ENCODE data around the gene LYRM9. TPM values are rescaled to one million over a fixed set of nuclear protein-coding genes. Genes with fewer than 3 reads are reported as not detected.

Gene LYRM9
- total RNA-seq, 1 donor from 2014 or later = 2.9 TPM

DNA sequence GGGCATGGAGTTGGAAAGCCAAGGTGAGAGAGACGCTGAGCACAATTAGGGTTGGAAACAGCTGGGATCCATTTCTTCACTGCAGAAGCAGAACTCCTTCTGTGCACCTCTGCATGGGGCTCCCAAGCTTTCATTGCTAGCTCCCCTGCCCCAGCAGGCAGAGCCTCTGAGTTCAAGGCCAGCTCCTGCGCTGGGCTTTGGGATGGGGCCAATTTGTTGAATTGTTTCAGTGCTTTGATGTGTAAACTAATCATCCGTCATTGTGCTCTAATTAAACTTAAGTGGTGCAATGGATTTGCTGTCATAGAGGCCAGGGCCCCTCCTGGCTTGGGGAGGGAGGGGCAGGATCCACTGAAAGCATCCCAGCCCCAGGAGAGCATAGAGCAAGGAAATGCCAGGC, 13.5 kb upstream of the LYRM9 start:
- DNase-seq (ENCODE audit: low read depth) = no peak
- TF ChIP-seq, protein P1, sequence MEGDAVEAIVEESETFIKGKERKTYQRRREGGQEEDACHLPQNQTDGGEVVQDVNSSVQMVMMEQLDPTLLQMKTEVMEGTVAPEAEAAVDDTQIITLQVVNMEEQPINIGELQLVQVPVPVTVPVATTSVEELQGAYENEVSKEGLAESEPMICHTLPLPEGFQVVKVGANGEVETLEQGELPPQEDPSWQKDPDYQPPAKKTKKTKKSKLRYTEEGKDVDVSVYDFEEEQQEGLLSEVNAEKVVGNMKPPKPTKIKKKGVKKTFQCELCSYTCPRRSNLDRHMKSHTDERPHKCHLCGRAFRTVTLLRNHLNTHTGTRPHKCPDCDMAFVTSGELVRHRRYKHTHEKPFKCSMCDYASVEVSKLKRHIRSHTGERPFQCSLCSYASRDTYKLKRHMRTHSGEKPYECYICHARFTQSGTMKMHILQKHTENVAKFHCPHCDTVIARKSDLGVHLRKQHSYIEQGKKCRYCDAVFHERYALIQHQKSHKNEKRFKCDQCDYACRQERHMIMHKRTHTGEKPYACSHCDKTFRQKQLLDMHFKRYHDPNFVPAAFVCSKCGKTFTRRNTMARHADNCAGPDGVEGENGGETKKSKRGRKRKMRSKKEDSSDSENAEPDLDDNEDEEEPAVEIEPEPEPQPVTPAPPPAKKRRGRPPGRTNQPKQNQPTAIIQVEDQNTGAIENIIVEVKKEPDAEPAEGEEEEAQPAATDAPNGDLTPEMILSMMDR (conservative IDR thresholded peaks at IDR 0.05; ENCODE audit: low read depth, low read length) = no peak
- H3K4me3 ChIP-seq (ENCODE audit: low read depth, low read length) = no peak overlapping the region

DNA sequence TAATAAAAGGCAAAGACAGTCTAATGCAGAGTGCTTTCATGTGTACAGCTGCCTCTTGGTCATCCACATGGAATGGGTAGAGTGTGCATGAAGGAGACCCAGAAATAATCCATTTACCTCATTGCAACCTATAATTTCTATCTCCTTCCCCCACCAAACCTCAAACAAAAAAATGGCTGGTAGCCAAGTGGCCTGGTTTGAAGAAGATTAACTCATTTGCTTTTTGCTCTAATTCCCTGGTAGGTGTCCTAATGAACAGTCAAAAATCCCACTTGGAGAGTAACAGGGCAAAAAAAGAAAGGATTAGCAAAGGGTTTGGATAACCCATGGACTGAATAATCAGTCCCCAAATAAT, 13.0 kb upstream of the LYRM9 start:
- no peak for DNase-seq (ENCODE audit: low read depth)
- TF ChIP-seq, protein P1 (conservative IDR thresholded peaks at IDR 0.05; ENCODE audit: low read depth, low read length) = no peak
- H3K4me3 ChIP-seq (ENCODE audit: low read depth, low read length) = no peak overlapping the region

DNA sequence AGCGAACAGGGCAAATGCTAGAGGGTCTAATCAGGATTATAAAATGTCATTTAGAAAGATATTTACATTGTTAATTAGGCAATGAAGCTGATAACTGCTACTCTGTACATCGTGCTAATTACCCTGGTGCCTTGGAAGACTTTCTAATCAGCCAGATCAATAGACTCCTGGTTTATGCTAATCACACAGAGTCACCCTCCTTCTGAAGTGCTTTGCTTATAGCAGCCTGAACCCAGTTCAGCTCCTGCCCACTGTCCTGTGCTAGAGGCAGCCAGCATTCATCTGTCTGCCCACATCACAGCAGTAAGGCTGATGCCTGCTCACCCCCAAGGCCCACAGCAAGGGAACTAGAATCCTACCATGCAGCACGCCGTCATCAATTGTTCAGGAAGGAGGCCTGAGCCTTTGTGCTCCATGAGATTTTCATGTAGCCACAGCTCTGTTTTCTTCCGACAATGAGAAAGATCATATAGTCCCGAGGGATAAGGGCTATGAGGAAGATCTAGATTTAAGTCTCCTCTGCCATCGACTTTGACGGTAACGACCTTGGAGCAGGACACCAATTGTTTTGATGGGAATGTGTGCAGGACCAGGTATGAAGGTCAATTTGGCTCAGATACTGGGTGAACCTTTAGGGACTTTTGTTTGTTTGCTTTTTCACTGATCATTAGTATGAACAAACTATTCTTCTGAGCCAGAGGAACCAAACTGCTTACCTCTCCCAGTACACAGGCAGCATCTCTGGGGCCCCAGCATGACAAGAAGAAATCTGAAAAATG, 12.5 kb upstream of the LYRM9 start:
- TF ChIP-seq, protein P1 (conservative IDR thresholded peaks at IDR 0.05; ENCODE audit: low read depth, low read length) = no peak
- H3K4me3 ChIP-seq (ENCODE audit: low read depth, low read length) = no peak overlapping the region
- no peak for DNase-seq (ENCODE audit: low read depth)

DNA sequence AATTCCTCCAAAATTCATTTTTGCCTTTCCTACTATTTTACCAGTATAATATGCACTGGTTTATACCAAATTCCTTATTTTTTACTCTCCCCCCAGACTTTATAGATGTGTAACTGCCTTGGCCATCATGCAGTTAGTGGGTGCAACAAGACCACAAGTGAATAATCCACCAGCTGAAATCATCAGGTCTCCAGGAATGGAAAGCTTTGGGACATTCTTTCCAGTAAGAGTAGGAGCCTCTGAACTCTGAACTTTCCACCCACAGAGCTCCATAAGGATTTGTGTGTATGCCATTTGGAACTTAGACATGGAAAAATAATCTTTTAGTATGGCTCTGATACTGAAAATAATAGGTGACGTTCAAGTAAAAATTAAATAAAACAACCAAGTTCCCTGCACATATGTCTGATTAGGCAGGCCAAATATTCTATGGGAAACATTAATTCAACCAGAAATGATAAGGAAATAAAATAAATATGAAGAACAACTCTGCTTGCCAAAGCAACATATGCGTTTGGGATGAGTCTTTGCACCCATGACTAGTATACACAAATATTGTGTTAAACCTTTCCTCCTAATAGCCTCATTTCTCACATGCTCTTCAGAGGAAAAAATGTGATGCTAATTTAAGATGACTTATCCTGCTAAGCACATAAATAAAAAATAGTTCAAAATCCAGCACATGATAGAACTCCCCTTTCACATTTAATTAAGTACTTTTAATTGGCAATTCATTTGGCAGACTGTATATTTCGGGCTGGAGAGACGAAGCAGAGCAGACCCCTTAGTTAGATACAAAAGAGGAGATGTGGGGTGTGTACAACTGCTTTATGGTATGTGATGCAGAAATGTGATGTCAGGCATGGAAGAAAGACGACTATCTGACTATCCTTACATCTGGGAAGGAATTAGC, 11.6 kb upstream of the LYRM9 start:
- TF ChIP-seq, protein P1 (conservative IDR thresholded peaks at IDR 0.05; ENCODE audit: low read depth, low read length) = no peak
- no peak overlapping the region for H3K4me3 ChIP-seq (ENCODE audit: low read depth, low read length)
- no peak for DNase-seq (ENCODE audit: low read depth)

DNA sequence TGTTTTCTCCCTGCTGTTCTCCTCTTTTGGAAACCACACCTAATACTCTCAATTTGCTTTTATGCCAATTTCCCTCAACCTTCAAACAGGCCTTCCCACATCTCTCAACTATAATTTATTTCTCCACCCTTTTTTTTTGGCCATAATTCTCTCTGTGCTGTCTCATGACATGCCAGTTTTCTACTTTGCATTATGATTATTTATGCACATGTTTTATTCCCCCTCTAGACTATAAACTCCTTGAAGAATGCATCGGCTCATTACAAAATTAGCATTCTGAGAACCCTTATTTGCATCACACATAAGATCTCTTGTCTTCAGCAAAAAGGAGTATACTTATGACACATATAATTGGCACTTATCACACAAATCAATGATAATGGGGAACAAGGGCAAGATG, 10.9 kb upstream of the LYRM9 start:
- TF ChIP-seq, protein P1 (conservative IDR thresholded peaks at IDR 0.05; ENCODE audit: low read depth, low read length) = no peak
- no peak overlapping the region for H3K4me3 ChIP-seq (ENCODE audit: low read depth, low read length)
- DNase-seq (ENCODE audit: low read depth) = no peak

DNA sequence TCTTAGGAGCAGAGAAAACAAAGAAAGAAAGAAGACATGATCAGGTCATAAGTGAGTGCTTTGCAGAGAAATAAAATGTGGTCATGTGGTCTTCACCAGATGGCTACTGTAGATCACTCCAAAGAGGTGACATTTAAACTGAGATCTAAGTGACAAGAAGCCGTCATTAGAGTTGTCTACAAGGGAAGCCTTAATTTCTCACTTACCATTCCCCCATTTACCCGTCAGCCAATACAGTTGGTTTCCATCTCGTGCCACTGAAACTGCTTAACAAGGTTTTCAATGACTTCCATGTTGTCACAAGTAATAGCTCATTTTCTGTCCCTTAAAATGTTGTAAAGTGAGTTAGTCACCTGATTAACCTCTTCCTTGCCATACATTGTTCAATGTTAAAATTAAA, 6.4 kb upstream of the LYRM9 start:
- H3K4me3 ChIP-seq (ENCODE audit: low read depth, low read length) = no peak overlapping the region
- TF ChIP-seq, protein P1 (conservative IDR thresholded peaks at IDR 0.05; ENCODE audit: low read depth, low read length) = no peak
- DNase-seq (ENCODE audit: low read depth) = no peak

Measured in epithelial cell of proximal tubule (primary cell).